HG03066 (cell line): ENCODE measurements around the gene CCDC61.

ENCODE experiments used
- ATAC-seq: cut with Tn5 transposase; IDR thresholded peaks from one replicate; pipeline ENCODE4 v1.9.1; 2021; ENCODE audit warnings: low read depth; ENCODE audit not compliant: unreplicated experiment

The CCDC61 gene

DNA sequence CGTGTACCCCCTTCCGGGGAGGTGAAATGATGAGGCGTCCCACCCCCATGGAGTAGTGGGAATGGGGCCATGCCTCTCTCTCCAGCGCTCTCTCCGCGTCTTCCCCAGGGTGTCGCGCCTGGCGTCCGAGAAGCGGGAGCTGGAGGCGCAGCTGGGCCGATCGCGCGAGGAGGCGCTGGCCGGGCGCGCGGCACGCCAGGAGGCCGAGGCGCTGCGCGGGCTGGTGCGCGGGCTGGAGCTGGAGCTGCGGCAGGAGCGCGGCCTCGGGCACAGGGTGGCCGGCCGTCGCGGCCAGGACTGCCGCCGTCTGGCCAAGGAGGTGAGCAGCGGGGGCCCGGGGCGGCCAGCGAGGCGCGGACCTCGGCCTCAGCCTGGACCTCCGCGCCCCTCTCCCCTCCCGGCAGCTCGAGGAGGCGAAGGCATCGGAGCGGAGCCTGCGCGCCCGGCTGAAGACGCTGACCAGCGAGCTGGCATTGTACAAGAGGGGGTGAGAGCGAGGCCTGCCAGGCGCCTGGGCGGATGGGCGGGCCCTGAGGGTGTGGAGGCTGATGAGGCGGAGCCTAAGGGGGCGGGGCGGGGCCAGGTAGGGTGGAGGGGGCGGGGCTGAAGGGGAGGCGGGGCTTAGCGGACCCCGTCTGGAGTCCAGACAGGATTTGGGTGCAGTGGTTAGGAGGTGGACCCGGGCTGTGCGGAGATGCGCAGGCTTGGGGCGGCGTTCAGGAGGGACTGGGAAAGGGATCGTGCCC lies 19.8 kb downstream of the CCDC61 start:
- ATAC-seq, result no peak

- ATAC-seq, result no peak
These were observed 20.6 kb downstream of the CCDC61 start for GRCh38 chr19:46015687-46016425.

DNA sequence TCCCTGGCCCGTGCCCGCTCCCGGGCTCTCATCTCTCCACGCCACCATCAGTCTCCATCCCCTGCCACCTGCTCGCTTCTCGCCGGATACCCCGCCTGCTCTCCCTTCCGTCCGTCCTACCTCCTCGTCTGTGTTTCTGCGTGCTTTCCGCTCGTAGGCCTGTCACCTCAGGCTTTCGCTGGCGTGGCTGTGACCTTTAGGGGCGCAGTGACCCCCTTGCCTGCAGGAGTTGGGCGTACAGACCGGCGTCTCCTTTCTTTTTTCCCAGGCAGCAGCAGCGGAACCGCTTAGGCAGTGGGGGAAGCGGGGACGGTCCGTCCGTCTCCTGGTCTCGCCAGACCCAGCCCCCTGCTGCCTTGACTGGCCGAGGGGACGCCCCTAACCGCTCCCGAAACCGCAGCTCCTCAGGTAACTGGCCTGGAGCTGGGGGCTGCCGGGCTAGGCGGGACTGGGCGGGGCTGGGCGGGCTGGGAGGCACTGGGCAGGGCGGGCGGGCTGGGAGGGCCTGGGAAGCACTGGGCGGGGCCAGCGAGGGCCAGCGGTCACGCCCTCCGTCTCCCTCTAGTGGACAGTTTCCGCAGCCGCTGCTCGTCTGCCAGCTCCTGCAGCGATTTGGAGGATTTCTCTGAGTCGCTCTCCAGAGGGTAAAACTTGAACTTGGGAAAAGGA lies 21.3 kb downstream of the CCDC61 start:
- ATAC-seq, result peak; percentile 64

- no peak for ATAC-seq
These were observed 21.8 kb downstream of the CCDC61 start for GRCh38 chr19:46017095-46017429.

DNA sequence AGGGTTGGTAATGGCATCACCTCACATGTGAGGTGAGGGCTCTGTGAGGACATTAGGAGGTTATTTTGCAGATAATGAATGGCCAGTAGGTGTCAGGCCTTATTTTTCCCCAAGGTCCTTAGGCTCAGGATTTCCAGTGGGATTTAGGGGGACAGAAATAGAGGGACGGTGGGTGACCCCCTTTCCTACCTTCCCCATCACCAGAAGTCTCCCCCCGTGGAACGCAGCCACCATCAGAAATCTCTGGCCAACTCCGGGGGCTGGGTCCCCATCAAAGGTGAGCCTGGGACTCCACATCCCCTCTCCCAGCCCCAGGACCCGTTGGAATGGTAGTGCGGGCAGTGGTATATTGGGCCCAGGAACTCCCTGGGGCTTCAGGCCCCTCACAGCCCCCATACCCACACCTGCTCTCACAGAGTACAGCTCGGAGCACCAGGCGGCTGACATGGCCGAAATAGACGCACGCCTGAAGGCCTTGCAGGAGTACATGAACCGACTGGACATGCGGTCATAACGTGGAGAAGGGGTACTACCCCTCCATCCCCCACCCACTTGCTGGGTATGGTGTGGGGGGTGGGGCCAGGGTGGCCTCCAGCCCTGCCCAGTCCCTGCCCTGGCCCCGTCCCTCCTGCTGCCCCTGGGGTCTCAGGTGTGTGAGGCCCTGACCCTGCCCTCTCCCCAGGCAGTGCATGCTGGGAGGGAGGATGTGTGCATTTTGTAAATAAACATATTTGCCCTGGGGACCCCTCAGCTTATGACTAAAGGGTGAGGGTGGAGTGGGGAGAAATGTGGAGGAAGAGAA lies 22.8 kb downstream of the CCDC61 start:
- no peak for ATAC-seq

DNA sequence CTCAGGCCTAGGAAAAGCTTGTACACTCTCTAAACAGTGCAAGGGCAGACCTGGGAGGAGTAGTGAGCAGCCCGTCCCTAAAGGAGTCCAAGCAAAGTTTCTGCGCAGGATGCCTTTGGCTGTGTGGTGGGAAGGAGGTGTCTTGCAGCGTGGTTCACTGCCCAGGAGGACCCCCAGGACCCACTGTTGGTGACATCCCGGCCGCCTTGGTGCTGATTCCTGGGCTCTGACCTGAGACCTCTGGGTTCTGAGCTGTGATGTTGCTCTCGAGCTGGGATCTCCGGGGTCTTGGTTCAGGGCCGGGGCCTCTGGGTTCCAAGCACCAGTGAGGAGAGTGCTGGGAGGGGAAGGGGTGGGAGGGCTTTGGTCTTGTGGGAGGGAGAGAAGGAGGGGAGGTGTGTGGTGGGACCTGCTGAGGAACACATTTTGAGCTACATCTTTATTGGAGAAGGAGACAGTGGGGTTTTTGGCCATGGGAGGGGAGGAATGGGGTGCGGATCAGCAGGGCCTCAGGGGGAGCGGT lies 23.5 kb downstream of the CCDC61 start:
- no peak for ATAC-seq

DNA sequence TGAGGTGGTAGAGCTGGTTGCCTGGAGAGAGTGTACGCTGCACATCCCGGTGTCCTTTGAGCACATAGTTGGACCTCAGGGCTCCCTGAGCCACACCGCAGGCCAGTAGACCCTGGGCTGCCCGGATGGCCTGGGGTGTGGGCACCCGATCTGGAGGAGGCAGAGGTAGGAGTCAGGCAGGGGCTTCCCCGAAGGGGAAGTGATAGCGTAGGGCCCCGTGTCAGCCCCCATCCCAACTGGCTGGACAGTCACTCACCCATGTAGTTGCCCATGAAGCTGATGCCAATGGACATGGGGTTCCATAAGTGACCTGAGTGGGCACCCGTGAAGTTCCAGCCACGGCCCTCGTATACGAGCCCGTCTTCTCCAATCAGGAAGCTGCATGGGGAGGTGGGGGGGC lies 24.0 kb downstream of the CCDC61 start:
- no peak for ATAC-seq

DNA sequence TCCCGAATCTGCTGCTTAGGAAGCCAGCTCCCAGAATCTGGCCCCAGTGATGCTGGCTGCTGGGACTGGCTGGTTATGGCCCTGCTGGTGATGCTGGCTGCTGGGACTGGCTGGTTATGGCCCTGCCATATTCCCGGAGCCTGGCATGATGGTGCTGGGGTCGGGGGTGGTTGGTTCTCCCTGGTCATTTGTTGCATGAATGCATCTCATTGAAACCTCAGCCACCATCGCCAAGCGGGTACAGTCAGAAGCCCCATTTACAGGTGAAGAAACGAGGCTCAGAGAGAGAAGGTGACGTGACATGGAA lies 25.5 kb downstream of the CCDC61 start:
- ATAC-seq, result no peak

DNA sequence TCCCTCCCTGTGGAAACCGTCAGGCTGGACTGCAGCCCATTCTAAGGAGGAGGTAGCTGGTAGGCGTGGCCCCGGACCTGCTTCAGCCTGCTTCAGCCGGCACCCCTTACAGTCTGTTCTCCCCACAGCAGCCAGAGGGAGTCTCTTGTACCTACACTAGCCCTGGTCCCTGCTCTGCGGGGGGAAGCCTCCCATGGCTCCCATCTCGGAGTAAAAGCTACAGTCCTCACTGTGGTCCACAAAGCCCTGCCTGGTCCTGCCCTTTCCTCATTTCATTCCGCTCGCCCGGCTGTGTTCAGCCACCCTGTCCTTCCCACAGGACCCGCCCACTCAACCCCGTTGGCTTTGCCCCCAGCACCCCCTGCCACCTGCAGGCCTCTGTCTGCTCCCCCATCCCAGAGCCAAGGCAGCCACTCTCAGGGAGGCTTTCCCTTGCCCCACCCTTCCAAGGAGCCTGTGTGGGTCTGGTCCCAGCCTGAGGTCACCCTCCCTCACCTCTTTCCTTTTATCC lies 26.3 kb downstream of the CCDC61 start:
- ATAC-seq, result no peak

GRCh38 chr19:46022061-46022430 lies 26.8 kb downstream of the CCDC61 start:
- ATAC-seq, result no peak

- no peak for ATAC-seq
These were observed 27.4 kb downstream of the CCDC61 start, which contains the start of gene PGLYRP1 for GRCh38 chr19:46022431-46023310. Gene PGLYRP1 (minus strand): TSS chr19:46023053. CDS start chr19:46023021, 32 bp downstream.

DNA sequence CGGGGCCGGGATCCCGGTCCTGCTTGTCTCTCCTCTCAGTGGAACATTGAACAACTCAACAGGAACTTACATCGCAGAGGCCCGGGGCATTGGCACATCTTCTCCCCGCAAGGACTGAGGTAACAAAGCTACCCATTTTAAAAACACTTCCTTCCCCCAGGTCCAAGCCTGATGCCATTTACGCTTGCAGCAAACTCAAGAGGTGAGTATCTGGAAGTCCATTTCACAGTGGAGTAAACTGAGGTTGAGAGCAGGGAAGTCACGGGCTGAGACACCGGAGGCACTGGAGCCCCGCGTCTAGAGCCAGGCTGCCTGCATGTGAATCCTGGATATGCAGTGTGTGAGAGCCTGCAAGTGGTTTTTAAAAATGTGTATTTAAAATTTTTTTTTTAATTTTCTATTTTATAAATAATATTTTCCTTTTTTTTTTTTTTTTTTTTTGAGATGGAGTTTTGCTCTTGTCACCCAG lies 28.1 kb downstream of the CCDC61 start:
- ATAC-seq, result no peak

- ATAC-seq, result no peak
These were observed 30.6 kb downstream of the CCDC61 start for GRCh38 chr19:46025835-46026234.

- ATAC-seq, result no peak
These were observed 35.7 kb downstream of the CCDC61 start for GRCh38 chr19:46030812-46031550.

- no peak for ATAC-seq
These were observed 36.7 kb downstream of the CCDC61 start for GRCh38 chr19:46031781-46032596.

DNA sequence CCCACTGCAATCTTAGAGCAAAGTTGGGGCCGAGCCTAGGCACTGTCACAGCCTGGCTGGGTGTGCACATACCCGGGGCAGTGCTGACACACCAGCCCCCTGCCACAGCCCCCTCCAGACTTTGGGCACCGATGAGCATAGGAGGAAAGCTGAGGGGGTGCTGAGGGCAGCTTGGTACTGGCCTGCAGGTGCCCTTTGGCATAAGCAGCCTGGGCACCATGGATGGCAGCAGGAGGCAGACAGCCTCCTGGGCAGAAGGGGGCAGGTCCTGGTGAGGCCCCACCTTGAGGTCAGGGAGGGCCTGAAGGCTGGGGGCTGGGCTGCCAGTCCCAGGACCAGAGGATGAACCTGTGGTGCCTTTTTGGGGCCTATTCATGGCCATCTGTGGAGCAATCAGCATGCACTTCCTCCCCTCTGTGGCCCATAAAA lies 37.3 kb downstream of the CCDC61 start:
- ATAC-seq, result no peak

GRCh38 chr19:46033401-46033800 lies 38.1 kb downstream of the CCDC61 start:
- no peak for ATAC-seq

DNA sequence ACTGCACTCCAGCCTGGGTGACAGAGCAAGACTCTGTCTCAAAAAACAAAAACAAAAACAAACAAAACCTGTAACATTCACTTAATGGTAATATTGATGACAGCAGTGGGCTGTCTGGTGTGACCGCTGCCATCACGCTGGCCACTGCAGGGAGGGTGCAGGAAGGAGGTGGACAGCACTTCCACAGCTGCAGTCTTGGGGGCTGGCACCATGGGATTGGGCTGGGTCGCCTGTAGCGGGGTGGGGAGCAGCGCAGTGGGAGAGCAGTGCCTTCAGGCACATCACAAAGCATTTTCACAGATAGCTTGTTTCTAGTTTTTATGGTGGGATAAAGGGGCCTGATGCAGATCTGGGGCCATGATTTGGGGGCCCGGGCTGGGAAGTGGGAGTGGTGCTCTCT lies 40.3 kb downstream of the CCDC61 start:
- ATAC-seq, result no peak
